C4-2B (cell line): Measurements from ENCODE around the gene SLC9A7.

Experiments
- ZFX ChIP-seq: fragments of 450-650 bp; IDR thresholded peaks from 2 replicates; pipeline ENCODE4 v1.6.1; 2017
- TF ChIP-seq, protein P1 (sequence below): fragments of 450-650 bp; conservative IDR thresholded peaks from 2 replicates; pipeline ENCODE4 v1.5.1; 2017; ENCODE audit warnings: mild to moderate bottlenecking

GRCh38 chrX:46758163-46758955 lies 559 bp downstream of the SLC9A7 start:
- TF ChIP-seq, protein P1, sequence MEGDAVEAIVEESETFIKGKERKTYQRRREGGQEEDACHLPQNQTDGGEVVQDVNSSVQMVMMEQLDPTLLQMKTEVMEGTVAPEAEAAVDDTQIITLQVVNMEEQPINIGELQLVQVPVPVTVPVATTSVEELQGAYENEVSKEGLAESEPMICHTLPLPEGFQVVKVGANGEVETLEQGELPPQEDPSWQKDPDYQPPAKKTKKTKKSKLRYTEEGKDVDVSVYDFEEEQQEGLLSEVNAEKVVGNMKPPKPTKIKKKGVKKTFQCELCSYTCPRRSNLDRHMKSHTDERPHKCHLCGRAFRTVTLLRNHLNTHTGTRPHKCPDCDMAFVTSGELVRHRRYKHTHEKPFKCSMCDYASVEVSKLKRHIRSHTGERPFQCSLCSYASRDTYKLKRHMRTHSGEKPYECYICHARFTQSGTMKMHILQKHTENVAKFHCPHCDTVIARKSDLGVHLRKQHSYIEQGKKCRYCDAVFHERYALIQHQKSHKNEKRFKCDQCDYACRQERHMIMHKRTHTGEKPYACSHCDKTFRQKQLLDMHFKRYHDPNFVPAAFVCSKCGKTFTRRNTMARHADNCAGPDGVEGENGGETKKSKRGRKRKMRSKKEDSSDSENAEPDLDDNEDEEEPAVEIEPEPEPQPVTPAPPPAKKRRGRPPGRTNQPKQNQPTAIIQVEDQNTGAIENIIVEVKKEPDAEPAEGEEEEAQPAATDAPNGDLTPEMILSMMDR: no peak
- no peak for TF ChIP-seq ZFX
